K562 (cell line): Measurements from ENCODE around the gene GALNT7. TPM values are rescaled to one million over a fixed set of nuclear protein-coding genes. Genes with fewer than 3 reads are reported as not detected.

Experiments
- BACH1 ChIP-seq: fragments of 200-800 bp; sonication (Bioruptor generic); IDR thresholded peaks from 2 replicates; pipeline ENCODE4 v1.6.1; 2016; ENCODE audit warnings: missing genetic modification characterization, missing compliant biosample characterization
- BCOR ChIP-seq: fragments of 450-650 bp; IDR thresholded peaks from 2 replicates; pipeline ENCODE4 v1.6.1; 2016
- HEY1 ChIP-seq: fragments of 250-450 bp; sonication (Bioruptor Pico); IDR thresholded peaks from 2 replicates; pipeline ENCODE4 v1.5.0; 2020; ENCODE audit warnings: mild to moderate bottlenecking, moderate library complexity, borderline replicate concordance
- MEIS2 ChIP-seq: fragments of 450-650 bp; IDR thresholded peaks from 2 replicates; pipeline ENCODE4 v1.6.1; 2014; ENCODE audit warnings: mild to moderate bottlenecking; ENCODE audit not compliant: partially characterized antibody
- PCBP1 ChIP-seq: fragments of 200-400 bp; formaldehyde crosslinking; IDR thresholded peaks from 2 replicates; pipeline ENCODE4 v1.6.1; 2018; ENCODE audit warnings: mild to moderate bottlenecking, low read depth, low read length; ENCODE audit not compliant: poor library complexity, severe bottlenecking
- TAF15 ChIP-seq: fragments of 200-400 bp; formaldehyde crosslinking; IDR thresholded peaks from 2 replicates; pipeline ENCODE4 v1.6.1; 2017; ENCODE audit warnings: mild to moderate bottlenecking, low read depth, low read length, moderate library complexity
- TRIM28 ChIP-seq: fragments of 450-650 bp; IDR thresholded peaks from 2 replicates; pipeline ENCODE4 v1.6.1; 2017
- ZKSCAN1 ChIP-seq: fragments of 150-350 bp; IDR thresholded peaks from 2 replicates; pipeline ENCODE4 v1.6.1; 2016; ENCODE audit warnings: low read depth, low read length
- ZNF12 ChIP-seq: sonication (generic); formaldehyde crosslinking; IDR thresholded peaks from 2 replicates; pipeline ENCODE4 v1.4.0; 2020; ENCODE audit warnings: mild to moderate bottlenecking, missing genetic modification reagents
- polyA plus RNA-seq, 8 experiments: library from polyadenylated mRNA; depleted of rRNA in 4 of 8; stranded (reverse) in 5 of 8; unstranded in 3 of 8; fragments of >200 nt; fragmentation: Nextera tagmentation in 2 of 8; fragmentation: Illumina TruSeq in 1 of 8; extraction: Ambion mirVana in 2 of 8; extraction: Trizol in 1 of 8; gene quantifications; 2 replicates each; pipeline versions ENCODE4 v1.2.1 to v1.2.3, GENCODE V29; 2011 to 2014; ENCODE audit warnings: inconsistent platforms in 1 of 8, missing spikeins in 1 of 8
- total RNA-seq, 7 experiments: library from RNA; depleted of rRNA in 6 of 7; stranded (reverse); fragments of >200 nt in 6 of 7; fragmentation: Illumina TruSeq in 2 of 7; extraction: Trizol in 2 of 7; gene quantifications; 2 replicates each; pipeline versions ENCODE4 v1.2.1 to v1.2.3, GENCODE V29; 2011 to 2021; ENCODE audit warnings: low replicate concordance in 1 of 7
- TF ChIP-seq, protein P1 (sequence below), 2 experiments: fragments of 450-650 bp in 1 of 2; sonication (generic) in 1 of 2; formaldehyde crosslinking in 1 of 2; IDR thresholded peaks; 2 replicates each; pipeline versions ENCODE4 v1.7.1 to v1.9.0; 2016 to 2022; ENCODE audit warnings: inconsistent platforms in 1 of 2, mild to moderate bottlenecking in 1 of 2, missing genetic modification reagents in 1 of 2
- TF ChIP-seq, protein P2 (sequence below): fragments of 450-650 bp; IDR thresholded peaks from 2 replicates; pipeline ENCODE4 v1.6.1; 2017; ENCODE audit warnings: antibody characterized with exemption
- TF ChIP-seq, protein P3 (sequence below), 2 experiments: fragments of 450-650 bp; conservative IDR thresholded peaks; 2 replicates each; pipeline ENCODE4 v1.6.1; 2017; ENCODE audit warnings: mild to moderate bottlenecking in 2 of 2, moderate library complexity in 2 of 2

GALNT7 gene
- total and polyA plus RNA-seq, 9 of the 15 experiments (the other 6 are each of a cell fraction or from before 2014, with no cell fraction given) = 16.7 to 38.7 (median 31.1) TPM

DNA sequence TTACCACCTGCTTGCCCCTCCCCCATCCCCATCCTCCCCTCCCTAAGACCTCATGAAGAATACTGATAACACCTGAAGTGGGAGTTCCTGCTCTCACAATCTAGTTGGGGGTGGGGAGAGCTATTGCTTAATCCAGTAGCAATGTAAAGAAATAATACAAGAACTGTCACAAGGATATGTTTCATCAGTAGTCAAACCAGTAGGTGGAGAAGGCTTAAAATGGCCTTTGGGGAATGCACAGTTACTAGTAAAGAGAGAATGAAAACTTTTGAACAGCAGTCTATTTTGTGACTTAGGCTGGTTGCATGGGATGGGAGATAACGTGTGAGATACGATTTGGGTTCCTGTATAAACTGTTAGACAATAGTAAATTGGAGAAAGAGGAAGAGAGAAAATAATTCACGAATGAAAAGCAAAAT, 6.0 kb downstream of the GALNT7 start (continued):
- no peak for TF ChIP-seq HEY1 (CRISPR knock-in tag)
- TF ChIP-seq TAF15 = no peak
- TF ChIP-seq BACH1 (tag) = no peak
- no peak for TF ChIP-seq MEIS2
- TF ChIP-seq, protein P1, sequence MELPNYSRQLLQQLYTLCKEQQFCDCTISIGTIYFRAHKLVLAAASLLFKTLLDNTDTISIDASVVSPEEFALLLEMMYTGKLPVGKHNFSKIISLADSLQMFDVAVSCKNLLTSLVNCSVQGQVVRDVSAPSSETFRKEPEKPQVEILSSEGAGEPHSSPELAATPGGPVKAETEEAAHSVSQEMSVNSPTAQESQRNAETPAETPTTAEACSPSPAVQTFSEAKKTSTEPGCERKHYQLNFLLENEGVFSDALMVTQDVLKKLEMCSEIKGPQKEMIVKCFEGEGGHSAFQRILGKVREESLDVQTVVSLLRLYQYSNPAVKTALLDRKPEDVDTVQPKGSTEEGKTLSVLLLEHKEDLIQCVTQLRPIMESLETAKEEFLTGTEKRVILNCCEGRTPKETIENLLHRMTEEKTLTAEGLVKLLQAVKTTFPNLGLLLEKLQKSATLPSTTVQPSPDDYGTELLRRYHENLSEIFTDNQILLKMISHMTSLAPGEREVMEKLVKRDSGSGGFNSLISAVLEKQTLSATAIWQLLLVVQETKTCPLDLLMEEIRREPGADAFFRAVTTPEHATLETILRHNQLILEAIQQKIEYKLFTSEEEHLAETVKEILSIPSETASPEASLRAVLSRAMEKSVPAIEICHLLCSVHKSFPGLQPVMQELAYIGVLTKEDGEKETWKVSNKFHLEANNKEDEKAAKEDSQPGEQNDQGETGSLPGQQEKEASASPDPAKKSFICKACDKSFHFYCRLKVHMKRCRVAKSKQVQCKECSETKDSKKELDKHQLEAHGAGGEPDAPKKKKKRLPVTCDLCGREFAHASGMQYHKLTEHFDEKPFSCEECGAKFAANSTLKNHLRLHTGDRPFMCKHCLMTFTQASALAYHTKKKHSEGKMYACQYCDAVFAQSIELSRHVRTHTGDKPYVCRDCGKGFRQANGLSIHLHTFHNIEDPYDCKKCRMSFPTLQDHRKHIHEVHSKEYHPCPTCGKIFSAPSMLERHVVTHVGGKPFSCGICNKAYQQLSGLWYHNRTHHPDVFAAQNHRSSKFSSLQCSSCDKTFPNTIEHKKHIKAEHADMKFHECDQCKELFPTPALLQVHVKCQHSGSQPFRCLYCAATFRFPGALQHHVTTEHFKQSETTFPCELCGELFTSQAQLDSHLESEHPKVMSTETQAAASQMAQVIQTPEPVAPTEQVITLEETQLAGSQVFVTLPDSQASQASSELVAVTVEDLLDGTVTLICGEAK (IDR thresholded peaks at IDR 0.05) = no peak
- TF ChIP-seq, protein P1 (CRISPR knock-in tag; IDR thresholded peaks at IDR 0.05) = no peak
- TF ChIP-seq, protein P2, sequence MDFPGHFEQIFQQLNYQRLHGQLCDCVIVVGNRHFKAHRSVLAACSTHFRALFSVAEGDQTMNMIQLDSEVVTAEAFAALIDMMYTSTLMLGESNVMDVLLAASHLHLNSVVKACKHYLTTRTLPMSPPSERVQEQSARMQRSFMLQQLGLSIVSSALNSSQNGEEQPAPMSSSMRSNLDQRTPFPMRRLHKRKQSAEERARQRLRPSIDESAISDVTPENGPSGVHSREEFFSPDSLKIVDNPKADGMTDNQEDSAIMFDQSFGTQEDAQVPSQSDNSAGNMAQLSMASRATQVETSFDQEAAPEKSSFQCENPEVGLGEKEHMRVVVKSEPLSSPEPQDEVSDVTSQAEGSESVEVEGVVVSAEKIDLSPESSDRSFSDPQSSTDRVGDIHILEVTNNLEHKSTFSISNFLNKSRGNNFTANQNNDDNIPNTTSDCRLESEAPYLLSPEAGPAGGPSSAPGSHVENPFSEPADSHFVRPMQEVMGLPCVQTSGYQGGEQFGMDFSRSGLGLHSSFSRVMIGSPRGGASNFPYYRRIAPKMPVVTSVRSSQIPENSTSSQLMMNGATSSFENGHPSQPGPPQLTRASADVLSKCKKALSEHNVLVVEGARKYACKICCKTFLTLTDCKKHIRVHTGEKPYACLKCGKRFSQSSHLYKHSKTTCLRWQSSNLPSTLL = no peak
- TF ChIP-seq PCBP1 = no peak
- no peak for TF ChIP-seq ZKSCAN1
- TF ChIP-seq TRIM28 = no peak
- no peak for TF ChIP-seq BCOR
- TF ChIP-seq ZNF12 (CRISPR knock-in tag) = no peak
- TF ChIP-seq, protein P3, sequence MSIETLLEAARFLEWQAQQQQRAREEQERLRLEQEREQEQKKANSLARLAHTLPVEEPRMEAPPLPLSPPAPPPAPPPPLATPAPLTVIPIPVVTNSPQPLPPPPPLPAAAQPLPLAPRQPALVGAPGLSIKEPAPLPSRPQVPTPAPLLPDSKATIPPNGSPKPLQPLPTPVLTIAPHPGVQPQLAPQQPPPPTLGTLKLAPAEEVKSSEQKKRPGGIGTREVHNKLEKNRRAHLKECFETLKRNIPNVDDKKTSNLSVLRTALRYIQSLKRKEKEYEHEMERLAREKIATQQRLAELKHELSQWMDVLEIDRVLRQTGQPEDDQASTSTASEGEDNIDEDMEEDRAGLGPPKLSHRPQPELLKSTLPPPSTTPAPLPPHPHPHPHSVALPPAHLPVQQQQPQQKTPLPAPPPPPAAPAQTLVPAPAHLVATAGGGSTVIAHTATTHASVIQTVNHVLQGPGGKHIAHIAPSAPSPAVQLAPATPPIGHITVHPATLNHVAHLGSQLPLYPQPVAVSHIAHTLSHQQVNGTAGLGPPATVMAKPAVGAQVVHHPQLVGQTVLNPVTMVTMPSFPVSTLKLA (conservative IDR thresholded peaks at IDR 0.05) = no peak; a peak in 1 of 4 replicates
